HepG2 (cell line): ENCODE measurements around the gene SRGAP3. TPM values are rescaled to one million over a fixed set of nuclear protein-coding genes. Genes with fewer than 3 reads are reported as not detected.

Experiments
- ATAC-seq: fragments of 200-7000 bp; cut with Tn5 transposase; 3 replicates; pipeline ENCODE4 v1.9.1; 2020; ENCODE audit warnings: mild to moderate bottlenecking, moderate library complexity
- BruUV-seq: library from RNA; stranded (reverse); fragments of 400-500 nt; replicated peaks from 2 replicates; lab custom pipeline; 2021; lab: Mats Ljungman, UMichigan
- CTCF ChIA-PET: fragments of 300-600 bp; formaldehyde crosslinking; extraction: SDS; loops from one replicate; lab custom pipeline; 2021; ENCODE audit warnings: low total read pairs, inconsistent platforms, low intra/inter-chr PET ratio; lab: Yijun Ruan, JAX
- POLR2A ChIA-PET: fragments of 350-600 bp; sonication (Branson Sonifier 250); formaldehyde crosslinking; loops from one replicate; lab custom pipeline; 2020; ENCODE audit warnings: antibody characterized with exemption, inconsistent platforms; lab: Yijun Ruan, JAX
- DNase-seq: peaks from one replicate; pipeline ENCODE4 v3.0.0-alpha.2; 2015; ENCODE audit warnings: low spot score
- FAIRE-seq: peaks from 3 replicates; lab custom pipeline; 2011; peaks lifted over from hg19 to GRCh38; lab: Jason Lieb, UNC
- H2AFZ ChIP-seq: one replicate; pipeline ENCODE4 v1.6.1; 2011; ENCODE audit warnings: low read length, inconsistent platforms
- H3K27ac ChIP-seq: fragments of 300-600 bp; 3 replicates; pipeline ENCODE4 v1.8.0; 2011; ENCODE audit warnings: mixed run types, mild to moderate bottlenecking, mixed read lengths, low read length, inconsistent platforms; ENCODE audit not compliant: insufficient read depth; ENCODE audit errors: extremely low read length
- H3K27me3 ChIP-seq, 2 experiments: fragments of 200-600 bp in 1 of 2; 2 replicates in 1 of 2; 3 replicates in 1 of 2; pipeline versions ENCODE4 v1.6.0 to v1.8.0; 2011; ENCODE audit warnings: low read length in 2 of 2, mild to moderate bottlenecking in 2 of 2, moderate library complexity in 2 of 2, inconsistent platforms in 1 of 2; ENCODE audit not compliant: insufficient read depth in 2 of 2, control insufficient read depth in 1 of 2
- H3K36me3 ChIP-seq, 2 experiments: fragments of 200-600 bp in 1 of 2; replicated peaks in 1 of 2; 2 replicates in 1 of 2; 3 replicates in 1 of 2; pipeline versions ENCODE4 v1.5.1 to v1.8.0; 2011; ENCODE audit warnings: low read length in 2 of 2, inconsistent platforms in 1 of 2; ENCODE audit not compliant: insufficient read depth in 2 of 2, control insufficient read depth in 1 of 2
- H3K4me1 ChIP-seq: 2 replicates; pipeline ENCODE4 v1.5.1; 2012; ENCODE audit warnings: low read length, inconsistent platforms; ENCODE audit not compliant: insufficient read depth
- H3K4me2 ChIP-seq: 2 replicates; pipeline ENCODE4 v1.6.0; 2011; ENCODE audit warnings: low read depth, low read length, inconsistent platforms
- H3K4me3 ChIP-seq, 3 experiments: fragments of 200-600 bp in 1 of 3; sonication (generic), shearing (Covaris generic) in 1 of 3; replicated peaks in 1 of 3; 2 replicates each; pipeline ENCODE4 v1.5.1; 2011 to 2016; ENCODE audit warnings: low read length in 3 of 3, inconsistent platforms in 2 of 3, low read depth in 2 of 3, mild to moderate bottlenecking in 2 of 3, control low read depth in 1 of 3, mixed read lengths in 1 of 3; ENCODE audit not compliant: insufficient read depth in 1 of 3
- H3K79me2 ChIP-seq: one replicate; pipeline ENCODE4 v1.6.1; 2011; ENCODE audit warnings: low read length, inconsistent platforms; ENCODE audit not compliant: insufficient read depth
- H3K9ac ChIP-seq: 2 replicates; pipeline ENCODE4 v1.6.0; 2011; ENCODE audit warnings: mild to moderate bottlenecking, low read depth, low read length, inconsistent platforms; ENCODE audit not compliant: insufficient read depth
- H3K9me3 ChIP-seq: 2 replicates; pipeline ENCODE4 v1.5.1; 2012; ENCODE audit warnings: mild to moderate bottlenecking, low read length
- H4K20me1 ChIP-seq: 2 replicates; pipeline ENCODE4 v1.6.0; 2011; ENCODE audit warnings: inconsistent platforms, mild to moderate bottlenecking, low read length, moderate library complexity; ENCODE audit not compliant: insufficient read depth
- HNF4G ChIP-seq, 2 experiments: sonication (generic) in 1 of 2; formaldehyde crosslinking in 1 of 2; IDR thresholded peaks; 2 replicates each; pipeline versions ENCODE4 v1.4.0 to v1.6.1; 2011 to 2020; ENCODE audit warnings: borderline replicate concordance in 2 of 2, low read depth in 2 of 2, mild to moderate bottlenecking in 2 of 2, low read length in 1 of 2, missing genetic modification reagents in 1 of 2, moderate library complexity in 1 of 2
- SP4 ChIP-seq: sonication (generic); formaldehyde crosslinking; IDR thresholded peaks from 2 replicates; pipeline ENCODE4 v1.8.1; 2023; ENCODE audit warnings: mild to moderate bottlenecking, missing genetic modification reagents
- ZNF546 ChIP-seq: sonication (generic); formaldehyde crosslinking; conservative IDR thresholded peaks from 2 replicates; pipeline ENCODE4 v1.8.1; 2023; ENCODE audit warnings: mild to moderate bottlenecking, missing genetic modification reagents
- WGBS: methylation state at CpG from one replicate; pipeline ENCODE4 v1.1.6; 2017; ENCODE audit warnings: low lambda C conversion rate; 5-methylcytosine and 5-hydroxymethylcytosine counted together
- in situ Hi-C: cut with HindIII; loops from 2 replicates; pipeline ENCODE4 v1.10.0; 2017; ENCODE audit warnings: low pct_unique_long_range_greater_than_20kb; ENCODE audit not compliant: extremely low pct_ligation_motif_present
- intact Hi-C: fragments of 100-400 bp; cut with micrococcal nuclease; formaldehyde crosslinking; loops from one replicate; pipeline ENCODE4 v1.10.0; 2022; ENCODE audit not compliant: unreplicated experiment
- polyA plus RNA-seq, 8 experiments: library from polyadenylated mRNA; depleted of rRNA in 3 of 8; stranded (reverse) in 7 of 8; unstranded in 1 of 8; fragments of >200 nt; fragmentation: Illumina TruSeq in 4 of 8; extraction: Trizol in 4 of 8; gene quantifications; 2 replicates each; pipeline versions ENCODE4 v1.2.1 to v1.2.3, GENCODE V29; 2011 to 2016; ENCODE audit warnings: low read depth in 4 of 8, missing spikeins in 1 of 8, mixed read lengths in 1 of 8; ENCODE audit not compliant: insufficient read depth in 1 of 8
- total RNA-seq, 5 experiments: library from RNA; depleted of rRNA; stranded (reverse); fragments of >200 nt; fragmentation: Illumina TruSeq; extraction: Trizol; gene quantifications; 2 replicates each; pipeline ENCODE4 v1.2.3, GENCODE V29; 2016; ENCODE audit warnings: low read depth in 1 of 5

The SRGAP3 gene
- total and polyA plus RNA-seq, 2 of the 13 experiments (the other 11 are each of a cell fraction or from before 2014, with no cell fraction given): 1.2 to 1.4 TPM

DNA sequence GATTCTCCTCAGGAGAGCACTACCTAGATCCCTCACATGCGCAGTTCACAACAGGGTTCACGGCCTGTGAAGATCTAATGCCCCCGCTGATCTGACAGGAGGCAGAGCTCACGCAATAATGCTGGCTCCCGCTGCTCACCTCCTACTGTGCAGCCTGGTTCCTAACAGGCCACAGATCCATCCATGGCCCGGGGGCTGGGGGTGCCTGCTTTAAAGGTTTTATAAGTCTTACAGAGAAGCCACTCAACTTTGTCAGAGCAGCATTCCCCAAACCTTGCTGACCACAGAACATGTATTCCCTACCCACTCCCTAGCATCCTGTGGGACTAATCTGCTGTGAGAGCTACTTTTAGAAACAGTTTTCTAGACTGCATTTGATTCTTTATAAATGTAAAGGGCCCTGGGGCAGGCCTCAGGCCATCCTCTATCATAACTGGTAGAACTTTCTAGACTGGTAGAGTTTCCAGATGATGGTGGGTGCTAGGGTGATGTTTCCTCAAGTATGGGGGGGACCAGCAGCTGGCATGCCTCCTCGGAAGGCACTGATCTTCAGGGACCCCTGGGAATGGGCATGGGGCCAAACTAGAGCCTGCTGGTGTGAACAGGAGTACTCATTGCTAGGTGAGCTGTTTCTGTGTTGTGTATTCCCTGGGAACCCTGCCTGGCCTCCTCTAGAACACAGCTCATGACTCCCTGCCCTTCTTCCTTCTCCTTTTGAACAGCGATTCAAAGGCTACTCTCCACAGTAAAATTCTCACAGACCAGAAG, 260.5 kb downstream of the SRGAP3 start (continued):
- TF ChIP-seq HNF4G (IDR thresholded peaks at IDR 0.05; ENCODE audit: borderline replicate concordance, low read depth, low read length) (no peak), HNF4G (CRISPR knock-in tag; IDR thresholded peaks at IDR 0.05; ENCODE audit: borderline replicate concordance, low read depth) (no peak)
- TF ChIP-seq, all 625 proteins: peak for 0

- WGBS: 7% methylated on average over 2 of the region's 2 CpGs
- TF ChIP-seq SP4 (CRISPR knock-in tag) (0 out of 2 replicates have a peak, but pooled peaks have one; percentile 26), ZNF546 (CRISPR knock-in tag) (no peak)
- CTCF ChIA-PET: interaction anchor here (1.5 to 1.7 kb wide), 2 partner anchors 79 to 314 kb away, joined by 6 to 10 read pairs; no protein-coding TSS in a partner anchor
- intact Hi-C loops: loop anchor here (5.0 kb wide), 1 partner anchor 314 kb away; no protein-coding TSS in a partner anchor
- Histone ChIP-seq H3K9ac (no peak overlapping the region), H3K79me2 (no peaks in the 10 kb centered on the region), H3K4me2 (no peak overlapping the region), H4K20me1 (no peaks in the 10 kb centered on the region), H2AFZ (no peak overlapping the region), H3K4me3 (no peak overlapping the region), H3K9me3 (no peaks in the 10 kb centered on the region), H3K27me3 (peaks cover 0 to 9% of the 10 kb centered on the region in 2 experiments; a peak in 2 of 5 replicates), H3K36me3 (no peaks in the 10 kb centered on the region), H3K4me1 (peaks cover 13% of the 10 kb centered on the region), H3K27ac (no peak overlapping the region)
- POLR2A ChIA-PET: no interaction called here
- ATAC-seq (no peak), FAIRE-seq (no peak), DNase-seq (no peak)
- in situ Hi-C loops: no loop called here
- BruUV-seq: no TSS peak
These were observed 261.1 kb downstream of the SRGAP3 start for GRCh38 chr3:8988384-8988655.
